ENCODE measurements around the gene PDXDC1.
"Not testable (repeated sequence)": the region's sequence is repeated elsewhere in the genome, so short reads cannot be mapped to it uniquely, and the experiment has no call there.

The PDXDC1 gene

DNA sequence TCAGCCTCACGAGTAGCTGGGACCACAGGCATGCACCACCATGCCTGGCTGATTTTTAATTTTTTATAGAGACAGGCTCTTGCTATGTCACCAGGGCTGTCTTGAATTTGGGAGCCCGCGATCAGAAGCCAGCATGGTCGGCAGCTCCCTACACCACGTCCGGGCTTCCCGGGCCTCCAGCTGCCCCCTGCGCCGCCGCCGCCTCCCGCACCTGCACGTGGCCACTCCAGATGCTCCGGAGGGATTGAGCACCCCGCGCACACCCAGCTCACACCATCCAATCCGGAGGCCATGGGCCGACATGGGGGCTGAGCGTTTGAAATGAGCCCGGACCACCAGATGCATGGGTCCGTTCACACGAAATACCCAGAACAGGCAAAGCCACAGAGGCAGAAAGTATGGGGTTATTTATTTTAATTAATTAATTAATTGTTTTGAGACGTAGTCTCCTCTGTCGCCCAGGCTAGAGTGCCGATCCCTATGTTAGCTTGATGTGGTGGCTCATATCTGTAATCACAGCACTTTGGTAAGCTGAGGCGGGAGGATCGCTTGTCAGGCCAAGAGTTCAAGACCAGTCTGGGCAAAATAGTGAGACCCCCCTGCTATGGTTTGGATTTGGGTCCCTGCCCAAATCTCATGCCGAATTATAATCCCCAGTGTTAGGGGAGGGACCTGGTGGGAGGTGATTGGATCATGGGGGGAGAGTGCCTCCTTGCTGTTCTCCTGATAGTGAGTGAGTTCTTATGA lies 17.1 kb upstream of the PDXDC1 start:
- ChIA-PET POLR2A (no interaction called here), CTCF (no interaction called here)
- TF ChIP-seq, protein P1, sequence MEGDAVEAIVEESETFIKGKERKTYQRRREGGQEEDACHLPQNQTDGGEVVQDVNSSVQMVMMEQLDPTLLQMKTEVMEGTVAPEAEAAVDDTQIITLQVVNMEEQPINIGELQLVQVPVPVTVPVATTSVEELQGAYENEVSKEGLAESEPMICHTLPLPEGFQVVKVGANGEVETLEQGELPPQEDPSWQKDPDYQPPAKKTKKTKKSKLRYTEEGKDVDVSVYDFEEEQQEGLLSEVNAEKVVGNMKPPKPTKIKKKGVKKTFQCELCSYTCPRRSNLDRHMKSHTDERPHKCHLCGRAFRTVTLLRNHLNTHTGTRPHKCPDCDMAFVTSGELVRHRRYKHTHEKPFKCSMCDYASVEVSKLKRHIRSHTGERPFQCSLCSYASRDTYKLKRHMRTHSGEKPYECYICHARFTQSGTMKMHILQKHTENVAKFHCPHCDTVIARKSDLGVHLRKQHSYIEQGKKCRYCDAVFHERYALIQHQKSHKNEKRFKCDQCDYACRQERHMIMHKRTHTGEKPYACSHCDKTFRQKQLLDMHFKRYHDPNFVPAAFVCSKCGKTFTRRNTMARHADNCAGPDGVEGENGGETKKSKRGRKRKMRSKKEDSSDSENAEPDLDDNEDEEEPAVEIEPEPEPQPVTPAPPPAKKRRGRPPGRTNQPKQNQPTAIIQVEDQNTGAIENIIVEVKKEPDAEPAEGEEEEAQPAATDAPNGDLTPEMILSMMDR (IDR thresholded peaks at IDR 0.05; ENCODE audit: insufficient read depth, low read length, missing control alignments), result no peak
- no peak overlapping the region for H3K4me3 ChIP-seq (ENCODE audit: low read depth, low read length)
- DNase-seq (ENCODE audit: low read depth, low spot score), result no peak

DNA sequence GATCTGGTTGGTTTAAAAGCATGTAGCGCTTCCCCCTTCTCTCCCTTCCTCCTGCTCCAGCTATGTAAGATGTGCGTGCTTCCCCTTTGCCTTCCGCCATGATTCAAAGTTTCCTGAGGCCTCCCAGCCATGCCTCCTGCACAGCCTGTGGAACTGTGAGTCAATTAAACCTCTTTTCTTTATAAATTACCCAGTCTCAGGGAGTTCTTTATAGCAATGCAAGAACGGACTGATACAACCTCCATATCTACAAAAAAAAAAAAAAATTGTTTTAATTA lies 16.6 kb upstream of the PDXDC1 start:
- POLR2A ChIA-PET, result no interaction called here
- no peak overlapping the region for H3K4me3 ChIP-seq (ENCODE audit: low read depth, low read length)
- TF ChIP-seq, protein P1 (IDR thresholded peaks at IDR 0.05; ENCODE audit: insufficient read depth, low read length, missing control alignments), result no peak
- DNase-seq (ENCODE audit: low read depth, low spot score), result no peak
- CTCF ChIA-PET, result no interaction called here

- CTCF ChIA-PET, result no interaction called here
- no peak overlapping the region for H3K4me3 ChIP-seq (ENCODE audit: low read depth, low read length)
- POLR2A ChIA-PET, result no interaction called here
- no peak for DNase-seq (ENCODE audit: low read depth, low spot score)
- TF ChIP-seq, protein P1 (IDR thresholded peaks at IDR 0.05; ENCODE audit: insufficient read depth, low read length, missing control alignments), result no peak
Observed at GRCh38 chr16:14958970-14959369, 15.9 kb upstream of the PDXDC1 start.

DNA sequence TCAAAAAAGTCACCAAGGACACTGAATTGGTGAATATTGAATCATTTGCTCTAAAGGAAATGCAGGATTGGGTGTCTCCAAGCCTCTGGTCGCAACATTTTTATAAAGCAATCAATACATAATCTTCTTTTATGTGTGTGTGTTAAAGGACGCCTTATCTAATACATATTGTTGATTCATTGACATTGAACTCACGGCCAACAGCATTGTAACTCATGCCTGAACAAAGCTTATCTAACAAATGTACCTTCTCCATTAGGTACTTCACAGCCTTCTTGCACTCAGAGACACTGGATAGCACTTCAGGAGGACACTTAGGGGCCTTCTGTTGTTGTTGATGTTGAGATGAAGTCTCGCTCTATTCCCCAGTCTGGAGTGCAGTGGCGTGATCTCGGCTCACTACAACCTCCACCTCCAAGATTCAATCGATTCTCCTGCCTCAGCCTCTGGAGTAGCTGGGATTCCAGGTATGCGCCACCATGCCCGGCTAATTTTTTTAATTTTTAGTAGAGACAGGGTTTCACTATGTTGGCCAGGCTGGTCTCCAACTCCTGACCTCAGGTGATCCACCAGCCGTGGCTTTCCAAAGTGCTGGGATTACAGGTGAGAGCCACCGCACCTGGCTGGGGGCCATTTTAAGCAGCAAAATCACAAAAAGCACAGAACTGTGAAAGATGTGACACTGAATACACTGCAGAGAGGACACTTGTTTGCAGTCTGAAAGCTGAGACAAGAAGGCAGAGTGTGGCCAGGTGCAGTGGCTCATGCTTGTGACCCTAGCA lies 13.2 kb upstream of the PDXDC1 start:
- CTCF ChIA-PET, result no interaction called here
- DNase-seq (ENCODE audit: low read depth, low spot score), result no peak
- TF ChIP-seq, protein P1 (IDR thresholded peaks at IDR 0.05; ENCODE audit: insufficient read depth, low read length, missing control alignments), result no peak
- no peak overlapping the region for H3K4me3 ChIP-seq (ENCODE audit: low read depth, low read length)
- POLR2A ChIA-PET, result no interaction called here

GRCh38 chr16:14963281-14964173 lies 11.3 kb upstream of the PDXDC1 start:
- POLR2A ChIA-PET, result no interaction called here
- TF ChIP-seq, protein P1 (IDR thresholded peaks at IDR 0.05; ENCODE audit: insufficient read depth, low read length, missing control alignments), result no peak
- no peak for DNase-seq (ENCODE audit: low read depth, low spot score)
- CTCF ChIA-PET, result no interaction called here
- H3K4me3 ChIP-seq (ENCODE audit: low read depth, low read length), result no peak overlapping the region

GRCh38 chr16:14965328-14965727 lies 9.5 kb upstream of the PDXDC1 start:
- TF ChIP-seq, protein P1 (IDR thresholded peaks at IDR 0.05; ENCODE audit: insufficient read depth, low read length, missing control alignments), result no peak

DNA sequence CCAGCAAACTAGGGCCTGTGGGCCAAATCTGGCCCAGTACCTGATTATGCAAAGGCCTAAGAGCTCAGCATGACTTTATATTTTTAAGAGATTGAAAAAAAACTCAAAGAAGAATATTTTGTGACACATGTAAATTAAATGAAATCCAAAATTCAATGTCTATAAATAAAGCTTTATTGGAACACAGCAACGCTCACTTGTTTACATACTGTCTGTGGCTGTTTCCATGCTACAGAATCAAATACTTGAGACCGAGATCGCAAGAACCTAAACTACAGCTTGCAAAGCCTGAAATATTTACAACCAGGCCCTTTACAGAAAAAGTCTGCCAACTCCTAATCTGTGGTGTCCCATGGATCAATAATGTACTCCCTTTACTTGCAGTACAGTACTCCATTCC lies 5.0 kb upstream of the PDXDC1 start:
- CTCF ChIA-PET; DNase-seq (ENCODE audit: low read depth, low spot score); H3K4me3 ChIP-seq (ENCODE audit: low read depth, low read length); POLR2A ChIA-PET: not testable (repeated sequence)

More at GRCh38 chr16:14965328-14965727, 9.5 kb upstream of the PDXDC1 start:
- DNase-seq (ENCODE audit: low read depth, low spot score), result no peak
- CTCF ChIA-PET, result no interaction called here
- POLR2A ChIA-PET, result no interaction called here
- no peak overlapping the region for H3K4me3 ChIP-seq (ENCODE audit: low read depth, low read length)

DNA sequence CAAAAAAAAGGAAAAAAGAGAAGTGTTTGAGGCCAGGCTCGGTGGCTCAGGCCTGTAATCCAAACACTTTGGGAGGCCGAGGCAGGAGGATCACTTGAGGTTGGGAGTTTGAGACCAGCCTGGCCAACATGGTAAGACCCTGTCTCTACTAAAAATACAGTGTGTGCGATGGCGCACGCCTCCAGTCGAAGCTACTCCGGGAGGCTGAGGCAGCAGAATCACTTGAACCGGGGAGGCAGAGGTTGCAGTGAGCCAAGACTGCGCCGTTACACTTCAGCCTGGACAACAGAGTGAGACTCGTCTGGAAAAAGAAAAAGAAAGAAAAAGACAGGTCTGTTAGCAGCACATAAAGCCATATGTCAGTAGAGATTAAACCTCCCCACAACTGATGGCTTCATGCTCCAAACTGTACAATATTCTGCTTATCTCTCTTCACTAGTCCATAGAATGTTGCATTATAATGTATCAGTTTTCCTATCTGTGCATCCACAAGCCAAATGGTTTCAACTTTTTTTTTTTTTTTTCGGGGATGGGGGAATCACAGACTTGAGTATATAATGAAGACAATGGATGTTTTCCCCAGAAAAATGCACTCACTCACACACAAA lies 3.1 kb upstream of the PDXDC1 start:
- DNase-seq (ENCODE audit: low read depth, low spot score); H3K4me3 ChIP-seq (ENCODE audit: low read depth, low read length); POLR2A ChIA-PET; CTCF ChIA-PET: not testable (repeated sequence)

Data from AG04449 (cell line).